GM12875 (cell line): ENCODE results near the gene STAB2.

ENCODE experiments used
- H3K4me3 ChIP-seq: one replicate; pipeline ENCODE4 v1.5.1; 2011; ENCODE audit warnings: low read depth, low read length, control low read depth
- TF ChIP-seq, protein P1 (sequence below): IDR thresholded peaks from 2 replicates; pipeline ENCODE4 v1.5.1; 2011; ENCODE audit warnings: low read depth, mild to moderate bottlenecking, control low read depth, inconsistent platforms, low read length, moderate library complexity, borderline replicate concordance; ENCODE audit not compliant: insufficient read depth

Gene STAB2

DNA sequence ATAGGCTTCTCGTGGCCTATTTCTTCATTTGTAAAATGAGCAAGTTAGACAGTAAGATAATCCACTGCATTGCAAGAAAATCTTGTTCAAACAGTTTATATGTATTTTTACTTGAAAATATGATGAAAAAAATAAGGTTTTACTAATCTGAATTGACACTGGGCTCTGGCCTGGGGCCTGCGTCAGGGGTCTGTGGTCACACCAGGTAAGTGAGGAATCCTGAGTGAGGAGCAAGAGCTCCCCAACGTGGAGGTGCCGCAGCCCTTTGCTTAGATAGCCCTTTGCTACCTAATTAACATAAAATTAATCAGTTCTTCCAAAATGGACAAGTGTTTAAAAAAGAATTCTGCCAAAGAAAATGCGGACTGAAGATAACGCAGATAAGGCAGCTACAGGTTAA lies 39.1 kb upstream of the STAB2 start:
- TF ChIP-seq, protein P1, sequence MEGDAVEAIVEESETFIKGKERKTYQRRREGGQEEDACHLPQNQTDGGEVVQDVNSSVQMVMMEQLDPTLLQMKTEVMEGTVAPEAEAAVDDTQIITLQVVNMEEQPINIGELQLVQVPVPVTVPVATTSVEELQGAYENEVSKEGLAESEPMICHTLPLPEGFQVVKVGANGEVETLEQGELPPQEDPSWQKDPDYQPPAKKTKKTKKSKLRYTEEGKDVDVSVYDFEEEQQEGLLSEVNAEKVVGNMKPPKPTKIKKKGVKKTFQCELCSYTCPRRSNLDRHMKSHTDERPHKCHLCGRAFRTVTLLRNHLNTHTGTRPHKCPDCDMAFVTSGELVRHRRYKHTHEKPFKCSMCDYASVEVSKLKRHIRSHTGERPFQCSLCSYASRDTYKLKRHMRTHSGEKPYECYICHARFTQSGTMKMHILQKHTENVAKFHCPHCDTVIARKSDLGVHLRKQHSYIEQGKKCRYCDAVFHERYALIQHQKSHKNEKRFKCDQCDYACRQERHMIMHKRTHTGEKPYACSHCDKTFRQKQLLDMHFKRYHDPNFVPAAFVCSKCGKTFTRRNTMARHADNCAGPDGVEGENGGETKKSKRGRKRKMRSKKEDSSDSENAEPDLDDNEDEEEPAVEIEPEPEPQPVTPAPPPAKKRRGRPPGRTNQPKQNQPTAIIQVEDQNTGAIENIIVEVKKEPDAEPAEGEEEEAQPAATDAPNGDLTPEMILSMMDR, result no peak
- no peak overlapping the region for H3K4me3 ChIP-seq

DNA sequence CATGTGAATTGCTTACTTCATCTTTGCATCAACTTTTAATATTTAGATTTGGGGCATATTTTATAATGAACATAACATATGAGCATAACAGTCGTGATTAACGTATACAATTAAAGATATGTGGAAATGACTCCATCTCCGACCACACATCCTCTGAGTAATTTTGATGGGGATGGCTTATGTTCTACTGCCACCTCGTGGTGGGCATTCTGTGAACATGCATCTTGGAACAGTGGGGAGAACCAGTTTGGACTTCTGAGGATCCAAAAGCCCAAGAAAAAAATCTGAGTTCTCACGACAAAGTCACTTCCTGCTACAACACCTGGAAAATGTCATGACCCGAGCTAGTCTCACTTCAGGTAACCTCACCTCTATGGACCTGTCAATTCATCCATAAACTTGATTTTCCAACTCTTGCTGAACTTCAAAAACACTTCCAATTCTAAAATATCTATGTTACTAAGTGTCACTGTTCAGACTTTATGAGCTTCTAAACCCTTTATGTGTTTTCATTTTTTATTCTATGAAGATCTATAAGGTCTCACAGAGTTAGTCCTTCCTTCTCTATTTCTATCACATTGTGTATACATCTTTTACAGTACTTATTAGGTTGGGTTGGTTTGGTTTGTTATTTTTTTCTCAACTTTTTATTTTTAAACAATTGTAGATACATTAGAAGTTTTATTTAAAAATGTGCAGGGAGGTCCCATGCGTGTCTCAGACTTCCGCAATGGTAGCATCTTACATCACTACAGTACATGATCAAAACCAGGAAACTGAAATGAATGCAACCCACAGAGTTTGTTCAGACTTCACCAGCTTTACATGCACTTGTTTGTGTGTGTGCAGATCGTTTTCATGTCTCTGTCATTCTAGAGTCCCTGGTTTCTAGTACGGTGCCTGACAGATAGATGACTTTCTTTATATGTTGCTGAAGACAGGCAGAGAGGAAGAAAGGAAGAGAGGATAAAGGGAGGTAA lies 38.2 kb upstream of the STAB2 start:
- TF ChIP-seq, protein P1, result peak; percentile 61
- no peak overlapping the region for H3K4me3 ChIP-seq

DNA sequence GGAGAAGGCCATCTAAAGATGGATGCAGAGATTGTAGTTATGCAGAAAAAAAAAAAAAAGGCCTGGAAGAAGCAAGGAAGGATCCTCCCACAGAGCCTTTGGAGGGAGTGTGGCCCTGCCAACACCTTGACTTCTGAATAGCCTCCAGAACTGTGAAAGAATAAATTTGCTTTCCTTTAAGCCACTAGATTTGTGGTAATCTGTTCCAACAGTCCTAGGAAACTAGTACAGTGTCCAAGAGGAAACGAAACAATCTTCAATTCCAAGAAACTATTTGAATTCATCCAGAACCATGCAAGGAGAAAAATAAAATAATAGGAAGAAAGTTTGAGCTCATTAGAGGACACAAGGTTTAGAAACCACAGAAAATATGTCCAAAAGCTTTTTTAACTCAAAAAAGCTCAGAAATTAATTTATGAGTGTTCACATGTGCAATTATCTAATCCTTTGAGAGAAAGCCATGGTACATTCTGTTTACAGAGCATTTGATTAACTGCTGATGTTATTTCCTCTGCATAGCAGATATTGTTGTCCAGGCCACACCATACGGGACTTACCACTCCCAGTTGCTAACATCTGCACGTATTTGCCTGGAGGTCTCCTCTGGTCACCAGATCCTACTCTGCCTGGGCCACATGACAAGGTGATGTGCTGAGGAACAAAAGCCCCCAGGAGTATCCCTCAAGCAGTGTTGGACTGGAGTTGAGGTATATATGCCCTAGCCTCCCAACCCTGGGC lies 30.0 kb upstream of the STAB2 start:
- no peak overlapping the region for H3K4me3 ChIP-seq
- TF ChIP-seq, protein P1, result no peak

DNA sequence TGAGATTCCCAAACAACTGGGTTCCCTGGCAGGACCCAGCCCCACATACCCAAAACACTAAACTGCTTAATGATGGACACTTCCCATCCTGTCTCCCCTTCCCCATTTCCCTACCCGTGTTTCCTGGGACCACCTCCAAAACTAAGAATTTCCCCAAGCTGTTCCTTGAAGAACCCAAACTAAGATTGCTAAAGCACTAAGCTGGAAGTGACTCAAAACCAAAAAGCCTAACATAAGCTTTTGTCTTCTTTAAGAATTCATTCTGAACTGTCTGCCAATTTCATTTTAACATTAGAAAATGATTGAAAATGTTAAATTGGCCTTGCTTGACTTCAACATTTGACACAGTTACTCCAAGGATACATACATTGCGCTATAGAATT lies 29.5 kb upstream of the STAB2 start:
- TF ChIP-seq, protein P1, result no peak
- H3K4me3 ChIP-seq, result no peak overlapping the region

DNA sequence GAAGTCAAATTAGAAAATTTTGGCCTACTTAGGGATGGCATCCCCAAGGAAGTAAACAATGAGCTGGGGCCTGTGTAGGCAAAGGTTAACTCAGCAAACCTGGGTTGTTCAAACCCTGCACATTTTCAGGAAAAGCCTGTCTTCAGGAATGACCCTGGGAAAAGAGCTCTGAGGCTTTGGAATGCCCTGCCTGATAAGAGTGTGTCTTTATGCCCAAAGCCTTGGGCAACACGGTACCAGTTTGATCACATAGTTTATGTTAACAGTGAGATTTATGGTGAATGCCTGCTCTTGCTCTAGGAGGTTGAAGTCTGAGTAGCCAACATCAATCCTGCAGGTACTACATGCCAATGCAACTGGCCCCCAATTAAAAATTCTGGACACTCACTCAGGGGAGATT lies 28.2 kb upstream of the STAB2 start:
- H3K4me3 ChIP-seq, result no peak overlapping the region
- TF ChIP-seq, protein P1, result no peak

DNA sequence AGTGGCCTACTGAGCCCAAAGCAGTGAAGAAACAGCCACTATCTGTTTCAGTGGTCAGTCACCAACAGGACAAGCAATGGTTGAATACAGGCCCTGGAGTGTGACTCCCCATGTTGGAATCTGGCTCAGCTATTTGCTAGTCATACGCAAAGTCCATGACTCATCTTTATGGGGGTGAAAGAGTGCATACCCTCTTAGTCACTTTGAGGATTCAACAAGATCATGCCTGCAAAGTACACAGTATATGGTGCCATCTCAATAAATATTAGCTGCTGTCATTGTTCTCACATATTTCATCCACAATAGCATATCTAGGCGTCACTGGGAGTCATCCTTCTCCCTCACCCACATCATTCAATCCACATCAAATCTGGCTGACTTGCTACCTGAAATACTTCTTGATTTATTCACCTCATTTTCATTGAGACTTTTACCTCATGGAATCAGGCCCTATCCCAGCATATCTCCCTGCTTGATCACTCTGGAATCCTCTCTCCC lies 26.4 kb upstream of the STAB2 start:
- TF ChIP-seq, protein P1, result no peak
- H3K4me3 ChIP-seq, result no peak overlapping the region
